ENCODE data around the gene PPY. TPM values are rescaled to one million over a fixed set of nuclear protein-coding genes. Genes with fewer than 3 reads are reported as not detected.

PPY gene
- total and polyA plus RNA-seq, 10 donors: not detected

- intact Hi-C loops (cut with DNase I; ENCODE audit: low total_unique reads): no loop called here
- WGBS, 5 donors: 51 to 65% (median 59%) methylated on average over 4 of the region's 4 CpGs
- H3K9me3 ChIP-seq: no peaks in the 10 kb centered on the region
- TF ChIP-seq CTCF (IDR thresholded peaks at IDR 0.05 in 8 of 11, conservative IDR thresholded peaks at IDR 0.05 in 3 of 11) (no peak), POLR2AphosphoS5 (IDR thresholded peaks at IDR 0.05) (no peak), POLR2A (IDR thresholded peaks at IDR 0.05) (no peak)
- no peak overlapping the region for H3K27ac ChIP-seq
- no peak for DNase-seq
- no peak overlapping the region for H3K4me3 ChIP-seq
- H3K4me1 ChIP-seq: no peaks in the 10 kb centered on the region
- peaks cover 0 to 17% (median 0%) of the 10 kb centered on the region in 7 donors for H3K27me3 ChIP-seq (replicated peaks in 1 of 7)
- H3K36me3 ChIP-seq: no peaks in the 10 kb centered on the region
These were observed 49.7 kb downstream of the PPY start for GRCh38 chr17:43892647-43892952.

GRCh38 chr17:43891851-43892646 is 50.2 kb downstream of the PPY start:
- Histone ChIP-seq H3K4me3 (no peak overlapping the region), H3K4me1 (no peaks in the 10 kb centered on the region), H3K27ac (no peak overlapping the region), H3K27me3 (replicated peaks in 1 of 7) (peaks cover 0 to 16% (median 0%) of the 10 kb centered on the region in 7 donors), H3K36me3 (no peaks in the 10 kb centered on the region), H3K9me3 (no peaks in the 10 kb centered on the region)
- intact Hi-C loops (cut with DNase I; ENCODE audit: low total_unique reads): no loop called here
- no peak for DNase-seq
- no peak for TF ChIP-seq POLR2A (IDR thresholded peaks at IDR 0.05)
- TF ChIP-seq CTCF (IDR thresholded peaks at IDR 0.05 in 8 of 11, conservative IDR thresholded peaks at IDR 0.05 in 3 of 11): no peak
- no peak for TF ChIP-seq POLR2AphosphoS5 (IDR thresholded peaks at IDR 0.05)
- WGBS, 5 donors: 85 to 92% (median 90%) methylated on average over 5 of the region's 5 CpGs

Other genes with a start within 250 kb of the PPY start
- gene SOST, start 183.7 kb downstream of the PPY start, total RNA-seq: not detected
- gene SOST, start 183.7 kb downstream of the PPY start, polyA plus RNA-seq: under 1 TPM in 1 of 3 donors, not detected in 2; 0.04 TPM
- gene DUSP3, start 163.5 kb downstream of the PPY start, total RNA-seq: 10 to 100 TPM; 55.0 to 96.2 (median 87.5) TPM
- gene DUSP3, start 163.5 kb downstream of the PPY start, polyA plus RNA-seq: 10 to 100 TPM; 25.7 to 45.7 (median 32.1) TPM
- gene CFAP97D1, start 162.0 kb downstream of the PPY start, total RNA-seq: under 1 TPM in 4 of 7 donors, not detected in 3; 0.17 to 0.32 (median 0.20) TPM
- gene CFAP97D1, start 162.0 kb downstream of the PPY start, polyA plus RNA-seq: under 1 TPM in 1 of 3 donors, not detected in 2; 0.06 TPM
- gene MPP3, start 109.3 kb downstream of the PPY start, total RNA-seq: 10 to 100 TPM in 2 of 7 donors, 1 to 10 TPM in 5; 3.3 to 23.9 (median 9.7) TPM
- gene MPP3, start 109.3 kb downstream of the PPY start, polyA plus RNA-seq: 1 to 10 TPM; 1.9 to 7.1 (median 5.7) TPM
- 1 to 10 TPM in 6 of 7 donors, under 1 TPM in 1; 0.77 to 5.3 (median 3.6) TPM for gene CD300LG, start 95.3 kb downstream of the PPY start, total RNA-seq
- 1 to 10 TPM in 1 of 3 donors, under 1 TPM in 2; 0.33 to 1.7 (median 0.73) TPM for gene CD300LG, start 95.3 kb downstream of the PPY start, polyA plus RNA-seq
- 1 to 10 TPM in 5 of 7 donors, under 1 TPM in 2; 0.77 to 2.4 (median 1.2) TPM for gene MPP2, start 34.9 kb downstream of the PPY start, total RNA-seq
- gene MPP2, start 34.9 kb downstream of the PPY start, polyA plus RNA-seq: under 1 TPM; 0.13 to 0.51 (median 0.15) TPM
- not detected for gene PYY, start 11.5 kb upstream of the PPY start, total RNA-seq
- gene PYY, start 11.5 kb upstream of the PPY start, polyA plus RNA-seq: not detected
- 1 to 10 TPM in 4 of 7 donors, under 1 TPM in 3; 0.65 to 1.8 (median 1.0) TPM for gene NAGS, start 62.1 kb upstream of the PPY start, total RNA-seq
- under 1 TPM; 0.39 to 0.90 (median 0.82) TPM for gene NAGS, start 62.1 kb upstream of the PPY start, polyA plus RNA-seq
- 10 to 100 TPM; 15.9 to 30.6 (median 20.3) TPM for gene TMEM101, start 72.5 kb upstream of the PPY start, total RNA-seq
- gene TMEM101, start 72.5 kb upstream of the PPY start, polyA plus RNA-seq: 10 to 100 TPM; 16.5 to 23.1 (median 22.3) TPM
- 10 to 100 TPM; 21.6 to 43.1 (median 39.4) TPM for gene LSM12, start 124.2 kb upstream of the PPY start, total RNA-seq
- gene LSM12, start 124.2 kb upstream of the PPY start, polyA plus RNA-seq: 10 to 100 TPM; 18.9 to 30.4 (median 22.4) TPM
- gene G6PC3, start 128.3 kb upstream of the PPY start, total RNA-seq: 10 to 100 TPM; 24.9 to 49.2 (median 39.2) TPM
- gene G6PC3, start 128.3 kb upstream of the PPY start, polyA plus RNA-seq: 10 to 100 TPM; 28.9 to 36.8 (median 35.9) TPM
- gene HDAC5, start 181.2 kb upstream of the PPY start, total RNA-seq: 10 to 100 TPM; 42.3 to 72.9 (median 59.4) TPM
- 10 to 100 TPM; 18.5 to 39.9 (median 22.4) TPM for gene HDAC5, start 181.2 kb upstream of the PPY start, polyA plus RNA-seq
- gene HROB, start 199.5 kb upstream of the PPY start, total RNA-seq: 1 to 10 TPM; 1.3 to 4.1 (median 1.8) TPM
- 1 to 10 TPM in 2 of 3 donors, under 1 TPM in 1; 0.83 to 1.0 (median 1.0) TPM for gene HROB, start 199.5 kb upstream of the PPY start, polyA plus RNA-seq
- gene ASB16, start 228.2 kb upstream of the PPY start, total RNA-seq: under 1 TPM in 1 of 7 donors, not detected in 6; 0.57 TPM
- under 1 TPM in 2 of 3 donors, not detected in 1; 0.09 to 0.16 TPM for gene ASB16, start 228.2 kb upstream of the PPY start, polyA plus RNA-seq
- gene TMUB2, start 244.5 kb upstream of the PPY start, total RNA-seq: 10 to 100 TPM; 41.9 to 59.0 (median 43.8) TPM
- 10 to 100 TPM; 26.8 to 49.4 (median 43.1) TPM for gene TMUB2, start 244.5 kb upstream of the PPY start, polyA plus RNA-seq